GM12878 (cell line): ENCODE measurements around the gene B4GALT5.

ENCODE experiments used
- CTCF ChIP-seq, 3 experiments: IDR thresholded peaks in 2 of 3; conservative IDR thresholded peaks in 1 of 3; 2 replicates each; pipeline ENCODE4 v1.5.1; 2011; ENCODE audit warnings: low read depth in 3 of 3, low read length in 3 of 3, mild to moderate bottlenecking in 3 of 3, control low read depth in 2 of 3, moderate library complexity in 2 of 3, inconsistent platforms in 1 of 3, mixed read lengths in 1 of 3; ENCODE audit not compliant: control insufficient read depth in 2 of 3, insufficient read depth in 1 of 3; ENCODE audit errors: extremely low read depth in 1 of 3
- E2F4 ChIP-seq: IDR thresholded peaks from 2 replicates; pipeline ENCODE4 v1.6.1; 2012; ENCODE audit warnings: low read depth, low read length, improper control_type of control experiment
- ESRRA ChIP-seq: IDR thresholded peaks from 2 replicates; pipeline ENCODE4 v1.6.1; 2012; ENCODE audit warnings: mild to moderate bottlenecking, low read length, improper control_type of control experiment
- MAX ChIP-seq: IDR thresholded peaks from 2 replicates; pipeline ENCODE4 v1.6.1; 2012; ENCODE audit warnings: low read depth, low read length, improper control_type of control experiment
- MTA3 ChIP-seq: IDR thresholded peaks from 2 replicates; pipeline ENCODE4 v1.6.1; 2012; ENCODE audit warnings: low read length, inconsistent platforms, borderline replicate concordance
- NBN ChIP-seq: fragments of 450-650 bp; IDR thresholded peaks from 2 replicates; pipeline ENCODE4 v1.6.1; 2016
- PKNOX1 ChIP-seq: fragments of 450-650 bp; IDR thresholded peaks from 2 replicates; pipeline ENCODE4 v1.6.1; 2016; ENCODE audit warnings: mild to moderate bottlenecking
- POLR2AphosphoS5 ChIP-seq: IDR thresholded peaks from 2 replicates; pipeline ENCODE4 v1.6.1; 2011; ENCODE audit warnings: mild to moderate bottlenecking, low read length, inconsistent platforms
- TAF1 ChIP-seq: IDR thresholded peaks from 2 replicates; pipeline ENCODE4 v1.6.1; 2011; ENCODE audit warnings: mild to moderate bottlenecking, low read depth, low read length, borderline replicate concordance
- ZNF24 ChIP-seq: fragments of 450-650 bp; IDR thresholded peaks from 2 replicates; pipeline ENCODE4 v1.6.1; 2017; ENCODE audit warnings: antibody characterized with exemption, mild to moderate bottlenecking

- TF ChIP-seq PKNOX1 (no peak), ESRRA (no peak), MTA3 (no peak), CTCF (IDR thresholded peaks at IDR 0.05 in 2 of 3, conservative IDR thresholded peaks at IDR 0.05 in 1 of 3; ENCODE audit: control insufficient read depth in 2 of 3, extremely low read depth in 1 of 3, insufficient read depth in 1 of 3, low read depth in 3 of 3, low read length in 3 of 3) (no peak), E2F4 (no peak), NBN (no peak), ZNF24 (no peak), POLR2AphosphoS5 (no peak), MAX (no peak), TAF1 (no peak)
Observed at GRCh38 chr20:49658508-49658907, 55.2 kb downstream of the B4GALT5 start.
